Hepatocyte (in vitro differentiated cells): ENCODE data around the gene ATP4A. TPM values are rescaled to one million over a fixed set of nuclear protein-coding genes. Genes with fewer than 3 reads are reported as not detected.

Experiments used
- DNase-seq: peaks from one replicate; pipeline ENCODE4 v3.0.0-alpha.2; 2016; ENCODE audit warnings: low spot score
- H2AFZ ChIP-seq: fragments of 200-600 bp; sonication (generic); 2 replicates; pipeline ENCODE4 v1.6.0; 2016; ENCODE audit warnings: antibody characterized with exemption, mild to moderate bottlenecking
- H3K27ac ChIP-seq: fragments of 200-600 bp; sonication (generic); 2 replicates; pipeline ENCODE4 v1.5.1; 2016; ENCODE audit warnings: mild to moderate bottlenecking
- H3K27me3 ChIP-seq: fragments of 200-600 bp; sonication (generic); 2 replicates; pipeline ENCODE4 v1.6.1; 2016
- H3K36me3 ChIP-seq: fragments of 200-600 bp; sonication (generic); replicated peaks from 2 replicates; pipeline ENCODE4 v1.5.1; 2016; ENCODE audit warnings: low read depth; ENCODE audit not compliant: insufficient read depth
- H3K4me1 ChIP-seq: fragments of 200-600 bp; sonication (generic); 2 replicates; pipeline ENCODE4 v1.5.1; 2016; ENCODE audit warnings: mild to moderate bottlenecking, moderate library complexity; ENCODE audit not compliant: insufficient read depth
- H3K4me2 ChIP-seq: fragments of 200-600 bp; sonication (generic); 2 replicates; pipeline ENCODE4 v1.6.0; 2016
- H3K4me3 ChIP-seq: fragments of 200-600 bp; sonication (generic); 2 replicates; pipeline ENCODE4 v1.5.1; 2016; ENCODE audit warnings: mild to moderate bottlenecking
- H3K79me2 ChIP-seq: fragments of 200-600 bp; sonication (generic); 2 replicates; pipeline ENCODE4 v1.6.0; 2017; ENCODE audit warnings: mild to moderate bottlenecking
- H3K9me2 ChIP-seq: fragments of 200-600 bp; sonication (generic); replicated peaks from 2 replicates; pipeline ENCODE4 v1.6.0; 2017; ENCODE audit warnings: mild to moderate bottlenecking; ENCODE audit not compliant: insufficient read depth
- H3K9me3 ChIP-seq: fragments of 200-600 bp; sonication (generic); 2 replicates; pipeline ENCODE4 v1.5.1; 2016; ENCODE audit warnings: low read depth, mild to moderate bottlenecking
- H4K20me1 ChIP-seq: fragments of 200-600 bp; sonication (generic); 2 replicates; pipeline ENCODE4 v1.6.0; 2016; ENCODE audit warnings: mild to moderate bottlenecking; ENCODE audit not compliant: insufficient read depth, poor library complexity, severe bottlenecking
- CTCF ChIP-seq: fragments of 200-600 bp; sonication (generic); IDR thresholded peaks from 2 replicates; pipeline ENCODE4 v1.5.1; 2016; ENCODE audit warnings: antibody characterized with exemption, mild to moderate bottlenecking; ENCODE audit not compliant: poor library complexity
- EZH2 ChIP-seq: fragments of 200-600 bp; sonication (generic); IDR thresholded peaks from 2 replicates; pipeline ENCODE4 v1.6.1; 2016; ENCODE audit warnings: antibody characterized with exemption, mild to moderate bottlenecking, borderline replicate concordance
- EZH2phosphoT487 ChIP-seq: fragments of 200-600 bp; sonication (generic); IDR thresholded peaks from one replicate; pipeline ENCODE4 v1.6.1; 2018; ENCODE audit warnings: antibody characterized with exemption, mild to moderate bottlenecking, low read depth, moderate library complexity; ENCODE audit not compliant: unreplicated experiment, severe bottlenecking
- WGBS: methylation state at CpG from one replicate; pipeline ENCODE4 v1.1.6; 2016; ENCODE audit warnings: low lambda C conversion rate; ENCODE audit errors: missing lambda C conversion rate; 5-methylcytosine and 5-hydroxymethylcytosine counted together
- polyA plus RNA-seq: library from polyadenylated mRNA; unstranded; fragments of >200 nt; fragmentation: Nextera tagmentation; extraction: Ambion mirVana; gene quantifications from 2 replicates; pipeline ENCODE4 v1.2.1, GENCODE V29; 2016
- total RNA-seq: library from RNA; depleted of rRNA; stranded (reverse); fragments of >200 nt; gene quantifications from 2 replicates; pipeline ENCODE4 v1.2.3, GENCODE V29; 2014

The ATP4A gene
- total and polyA plus RNA-seq, 2 experiments from 2014 or later = 3.5 to 5.0 TPM

GRCh38 chr19:35556025-35556590 is 7.3 kb downstream of the ATP4A start:
- WGBS = 87% methylated on average over 9 of the region's 9 CpGs
- H3K4me1 ChIP-seq = peaks cover 3% of the 10 kb centered on the region
- H3K9me2 ChIP-seq = no peaks in the 10 kb centered on the region
- peaks cover 13% of the 10 kb centered on the region for H3K27me3 ChIP-seq
- DNase-seq = no peak
- no peak overlapping the region for H2AFZ ChIP-seq
- H3K27ac ChIP-seq = no peak overlapping the region
- no peak overlapping the region for H3K4me3 ChIP-seq
- no peaks in the 10 kb centered on the region for H3K36me3 ChIP-seq
- H4K20me1 ChIP-seq = no peaks in the 10 kb centered on the region
- TF ChIP-seq EZH2 = no peak
- no peak for TF ChIP-seq EZH2phosphoT487
- no peak for TF ChIP-seq CTCF
- H3K9me3 ChIP-seq = no peaks in the 10 kb centered on the region
- no peak overlapping the region for H3K4me2 ChIP-seq
- H3K79me2 ChIP-seq = no peaks in the 10 kb centered on the region

GRCh38 chr19:35555301-35556005 is 8.0 kb downstream of the ATP4A start:
- 68% methylated on average over 30 of the region's 30 CpGs for WGBS
- no peaks in the 10 kb centered on the region for H4K20me1 ChIP-seq
- no peak overlapping the region for H3K4me2 ChIP-seq
- no peak overlapping the region for H2AFZ ChIP-seq
- H3K4me1 ChIP-seq = peaks cover 3% of the 10 kb centered on the region
- no peak for DNase-seq
- H3K4me3 ChIP-seq = no peak overlapping the region
- no peaks in the 10 kb centered on the region for H3K9me3 ChIP-seq
- H3K79me2 ChIP-seq = no peaks in the 10 kb centered on the region
- H3K36me3 ChIP-seq = no peaks in the 10 kb centered on the region
- H3K27me3 ChIP-seq = peaks cover 13% of the 10 kb centered on the region
- H3K9me2 ChIP-seq = no peaks in the 10 kb centered on the region
- TF ChIP-seq CTCF = no peak
- no peak overlapping the region for H3K27ac ChIP-seq

GRCh38 chr19:35554076-35554475 is 9.4 kb downstream of the ATP4A start:
- DNase-seq = no peak
- Histone ChIP-seq H2AFZ (no peak overlapping the region), H4K20me1 (no peaks in the 10 kb centered on the region), H3K9me2 (no peaks in the 10 kb centered on the region), H3K9me3 (no peaks in the 10 kb centered on the region), H3K79me2 (no peaks in the 10 kb centered on the region), H3K4me3 (no peak overlapping the region), H3K36me3 (no peaks in the 10 kb centered on the region), H3K27ac (no peak overlapping the region), H3K4me1 (peaks cover 3% of the 10 kb centered on the region), H3K27me3 (peaks cover 9% of the 10 kb centered on the region), H3K4me2 (no peak overlapping the region)
- WGBS = 78% methylated on average over 5 of the region's 5 CpGs
- TF ChIP-seq CTCF (no peak), EZH2 (no peak), EZH2phosphoT487 (no peak)
